Osteocyte (in vitro differentiated cells): ENCODE measurements around the gene TIMM10B. TPM values are rescaled to one million over a fixed set of nuclear protein-coding genes. Genes with fewer than 3 reads are reported as not detected.

ENCODE experiments used
- DNase-seq: peaks from one replicate; pipeline ENCODE4 v3.0.0; 2021; ENCODE audit warnings: mixed read lengths; ENCODE audit not compliant: unreplicated experiment; ENCODE audit errors: extremely low spot score
- H3K27ac Mint-ChIP-seq: one replicate; pipeline ENCODE4 v1.8.0; 2021; ENCODE audit warnings: mild to moderate bottlenecking, mixed read lengths; ENCODE audit not compliant: unreplicated experiment
- H3K27me3 Mint-ChIP-seq: one replicate; pipeline ENCODE4 v1.8.0; 2021; ENCODE audit warnings: mixed read lengths; ENCODE audit not compliant: unreplicated experiment
- H3K36me3 Mint-ChIP-seq: one replicate; pipeline ENCODE4 v1.8.0; 2021; ENCODE audit warnings: mixed read lengths; ENCODE audit not compliant: unreplicated experiment
- H3K4me1 Mint-ChIP-seq: one replicate; pipeline ENCODE4 v1.8.0; 2021; ENCODE audit warnings: mixed read lengths; ENCODE audit not compliant: unreplicated experiment
- H3K4me3 Mint-ChIP-seq: one replicate; pipeline ENCODE4 v1.8.0; 2021; ENCODE audit warnings: mild to moderate bottlenecking, moderate library complexity, mixed read lengths; ENCODE audit not compliant: unreplicated experiment
- H3K9me3 Mint-ChIP-seq: one replicate; pipeline ENCODE4 v1.8.0; 2021; ENCODE audit warnings: mixed read lengths; ENCODE audit not compliant: unreplicated experiment
- CTCF ChIP-seq: fragments of 200-600 bp; sonication (generic); IDR thresholded peaks from 2 replicates; pipeline ENCODE4 v1.5.0; 2021; ENCODE audit warnings: antibody characterized with exemption, mild to moderate bottlenecking, moderate library complexity
- total RNA-seq: library from RNA; stranded (reverse); gene quantifications from 2 replicates; pipeline ENCODE4 v1.2.1, GENCODE V29; 2021

TIMM10B gene
- total RNA-seq, 1 donor from 2014 or later: 27.0 TPM

GRCh38 chr11:6448574-6448973 is 32.7 kb upstream of the TIMM10B start:
- Mint-ChIP-seq H3K36me3 (peaks cover 9% of the 10 kb centered on the region), H3K4me1 (no peaks in the 10 kb centered on the region), H3K27me3 (no peaks in the 10 kb centered on the region), H3K4me3 (no peak overlapping the region), H3K9me3 (no peaks in the 10 kb centered on the region), H3K27ac (no peak overlapping the region)
- DNase-seq: no peak
- TF ChIP-seq CTCF: no peak

DNA sequence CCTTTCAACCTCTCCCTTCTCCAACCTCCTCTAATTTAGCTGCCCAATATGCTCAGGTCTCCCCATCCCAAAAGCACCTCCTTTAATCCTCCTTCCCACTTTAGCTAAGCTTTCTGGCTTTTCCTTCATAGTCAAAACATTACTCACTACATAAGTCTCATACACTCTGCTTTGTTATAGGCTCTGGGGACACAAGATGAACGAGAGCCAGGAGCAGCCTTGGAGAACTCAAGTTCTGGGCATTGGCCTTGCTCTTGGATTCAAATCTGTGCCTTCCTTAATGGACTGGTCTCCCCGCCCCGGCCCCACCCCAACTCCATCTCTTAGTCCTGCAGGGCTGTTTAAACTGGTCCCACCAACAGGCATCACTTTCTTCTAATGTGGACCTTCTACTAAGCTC is 29.1 kb upstream of the TIMM10B start:
- Mint-ChIP-seq H3K27ac (no peak overlapping the region), H3K27me3 (no peaks in the 10 kb centered on the region), H3K36me3 (peaks cover 24% of the 10 kb centered on the region), H3K4me1 (no peaks in the 10 kb centered on the region), H3K4me3 (no peak overlapping the region), H3K9me3 (no peaks in the 10 kb centered on the region)
- no peak for DNase-seq
- no peak for TF ChIP-seq CTCF

- no peak overlapping the region for H3K4me3 Mint-ChIP-seq
- DNase-seq: no peak
- H3K27ac Mint-ChIP-seq: no peak overlapping the region
- H3K9me3 Mint-ChIP-seq: no peaks in the 10 kb centered on the region
- peaks cover 24% of the 10 kb centered on the region for H3K36me3 Mint-ChIP-seq
- no peak for TF ChIP-seq CTCF
- H3K27me3 Mint-ChIP-seq: no peaks in the 10 kb centered on the region
- no peaks in the 10 kb centered on the region for H3K4me1 Mint-ChIP-seq
These were observed 28.1 kb upstream of the TIMM10B start for GRCh38 chr11:6453152-6453551.

GRCh38 chr11:6455070-6455469 is 26.2 kb upstream of the TIMM10B start:
- no peak overlapping the region for H3K27ac Mint-ChIP-seq
- H3K4me1 Mint-ChIP-seq: no peaks in the 10 kb centered on the region
- H3K36me3 Mint-ChIP-seq: peaks cover 28% of the 10 kb centered on the region
- H3K27me3 Mint-ChIP-seq: no peaks in the 10 kb centered on the region
- no peak for DNase-seq
- no peak overlapping the region for H3K4me3 Mint-ChIP-seq
- no peak for TF ChIP-seq CTCF
- H3K9me3 Mint-ChIP-seq: no peaks in the 10 kb centered on the region

- H3K9me3 Mint-ChIP-seq: no peaks in the 10 kb centered on the region
- H3K4me3 Mint-ChIP-seq: no peak overlapping the region
These were observed 24.8 kb upstream of the TIMM10B start for GRCh38 chr11:6456361-6457073.

More at GRCh38 chr11:6456361-6457073, 24.8 kb upstream of the TIMM10B start:
- no peak for DNase-seq
- Mint-ChIP-seq H3K27me3 (no peaks in the 10 kb centered on the region), H3K4me1 (no peaks in the 10 kb centered on the region), H3K36me3 (peaks cover 33% of the 10 kb centered on the region), H3K27ac (no peak overlapping the region)
- TF ChIP-seq CTCF: no peak
